ENCODE measurements around the gene LCA5.
"Not testable (repeated sequence)": the region's sequence is repeated elsewhere in the genome, so short reads cannot be mapped to it uniquely, and the experiment has no call there.

Gene LCA5

DNA sequence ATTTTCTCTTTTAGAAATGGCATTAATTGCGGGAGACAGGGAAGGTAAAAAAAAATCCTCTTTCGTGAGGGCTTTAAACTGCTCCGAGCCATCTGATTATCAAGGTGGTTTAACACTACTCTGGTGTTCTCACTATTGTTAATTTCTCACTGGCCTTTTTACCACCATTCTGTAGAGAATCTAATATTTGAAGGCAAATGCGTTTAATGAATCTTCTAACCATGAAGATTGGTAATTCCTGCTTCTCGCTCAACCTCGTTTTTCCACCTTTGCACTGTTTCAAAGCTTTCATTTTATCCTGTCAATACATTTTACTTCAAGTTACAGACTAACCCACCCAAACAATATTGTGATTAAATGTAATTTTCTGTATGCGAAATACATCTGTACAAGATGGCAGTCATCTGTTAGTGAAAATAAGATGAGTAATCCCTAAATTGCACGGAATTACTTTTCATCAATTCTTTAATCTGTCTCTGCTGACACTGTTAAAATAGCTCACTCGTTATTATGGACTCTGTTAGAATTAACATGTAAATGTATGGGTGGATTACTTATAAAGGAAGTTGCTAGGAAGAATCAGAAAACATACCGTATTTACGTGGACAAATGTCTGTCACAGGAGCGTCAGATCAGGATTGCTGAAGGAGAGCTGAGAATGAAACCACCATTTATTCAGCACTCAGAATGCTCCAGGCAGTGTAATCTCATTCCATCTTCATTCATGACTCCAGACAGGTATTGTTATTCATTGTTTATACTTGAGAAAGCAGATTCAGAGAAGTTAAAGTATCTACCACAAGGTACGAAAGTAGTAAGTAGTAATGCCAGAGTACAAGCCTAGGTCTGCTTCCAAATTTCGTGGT lies 1.1 kb upstream of the LCA5 start:
- peak; percentile 27 for DNase-seq

DNA sequence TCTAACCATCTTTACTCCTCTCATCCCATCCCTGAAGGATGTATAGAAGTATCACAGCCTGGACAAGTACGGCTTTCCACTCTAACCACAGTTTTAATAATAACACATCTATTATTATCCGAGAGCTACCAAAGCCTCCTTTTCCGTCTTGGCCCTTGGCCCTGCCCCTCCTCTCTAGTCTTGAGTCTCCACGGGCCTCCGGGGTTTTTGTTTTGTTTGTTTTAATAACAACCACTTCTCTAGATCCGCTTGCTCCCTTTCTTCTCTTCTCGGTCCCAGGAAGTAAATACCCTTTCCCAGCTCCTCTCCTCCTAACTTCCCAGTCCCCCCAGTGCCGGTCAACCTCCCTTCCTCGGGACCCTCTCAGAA lies 661 bp downstream of the LCA5 start:
- no peak for DNase-seq

DNA sequence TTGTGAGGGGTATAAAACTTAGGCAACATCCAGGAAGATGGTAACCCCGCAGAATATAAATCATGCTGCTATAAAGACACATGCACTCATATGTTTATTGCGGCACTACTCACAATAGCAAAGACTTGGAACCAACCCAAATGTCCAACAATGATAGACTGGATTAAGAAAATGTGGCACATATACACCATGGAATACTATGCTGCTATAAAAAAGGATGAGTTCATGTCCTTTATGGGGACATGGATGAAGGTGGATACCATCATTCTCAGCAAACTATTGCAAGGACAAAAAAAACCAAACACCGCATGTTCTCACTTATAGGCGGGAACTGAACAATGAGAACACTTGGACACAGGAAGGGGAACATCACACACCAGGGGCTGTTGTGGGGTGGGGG lies 7.7 kb downstream of the LCA5 start:
- DNase-seq = not testable (repeated sequence)

DNA sequence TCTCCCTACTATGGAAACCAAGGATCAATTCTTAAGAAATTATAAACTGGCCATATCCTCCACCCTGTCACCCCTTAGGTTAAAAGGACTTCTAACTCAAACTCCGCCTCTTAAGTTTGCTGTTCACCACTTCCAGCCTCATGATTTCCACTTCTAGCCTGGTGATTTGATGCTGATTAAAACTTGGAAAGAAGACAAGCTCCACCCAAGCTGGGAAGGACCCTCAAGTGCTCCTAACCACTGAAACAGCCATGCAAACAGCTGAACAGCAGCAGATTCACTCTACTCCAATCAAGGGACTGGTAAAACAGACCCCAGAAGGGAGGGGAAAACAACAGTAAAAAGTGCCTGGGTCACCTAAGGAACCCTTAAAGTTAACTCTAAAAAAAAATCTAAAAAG lies 10.3 kb downstream of the LCA5 start:
- no peak for DNase-seq

DNA sequence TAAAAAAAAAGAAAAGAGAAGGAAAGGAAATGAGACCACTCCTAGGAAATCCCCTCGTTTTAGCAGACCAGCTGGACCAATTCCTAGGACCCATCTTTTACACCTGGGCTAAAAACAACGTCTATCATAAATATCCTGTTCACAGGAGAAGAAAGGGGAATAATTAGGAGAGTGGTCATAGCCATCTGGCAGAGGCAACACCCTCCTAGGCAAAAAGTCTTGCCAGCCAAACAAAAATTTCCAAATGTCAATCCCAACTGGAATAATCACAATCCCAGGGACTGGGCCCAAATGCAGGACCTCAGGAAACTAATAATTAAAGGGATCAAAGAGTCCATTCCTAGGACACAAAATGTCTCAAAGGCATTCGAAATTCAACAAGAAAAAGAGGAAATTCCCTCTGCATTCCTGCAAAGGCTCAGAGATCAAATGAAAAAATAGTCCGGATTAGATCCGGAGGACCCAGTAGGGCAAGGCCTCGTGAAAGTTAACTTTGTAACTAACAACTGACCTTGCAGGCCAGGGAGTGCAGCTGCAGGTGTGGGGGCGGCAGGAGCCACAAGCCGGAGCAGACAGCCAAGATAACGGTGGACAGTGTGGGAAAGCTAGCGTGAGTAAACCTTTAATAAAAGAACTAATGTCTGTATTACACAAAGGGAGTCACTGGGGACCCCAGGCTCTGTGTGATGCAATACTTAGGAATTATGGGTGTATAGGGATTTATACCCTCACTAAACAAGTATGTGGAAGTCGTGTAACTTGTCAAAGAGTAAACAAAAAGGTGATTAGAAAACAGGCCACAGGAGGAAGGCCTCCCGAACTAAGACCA lies 11.7 kb downstream of the LCA5 start:
- peak; percentile 23 for DNase-seq

DNA sequence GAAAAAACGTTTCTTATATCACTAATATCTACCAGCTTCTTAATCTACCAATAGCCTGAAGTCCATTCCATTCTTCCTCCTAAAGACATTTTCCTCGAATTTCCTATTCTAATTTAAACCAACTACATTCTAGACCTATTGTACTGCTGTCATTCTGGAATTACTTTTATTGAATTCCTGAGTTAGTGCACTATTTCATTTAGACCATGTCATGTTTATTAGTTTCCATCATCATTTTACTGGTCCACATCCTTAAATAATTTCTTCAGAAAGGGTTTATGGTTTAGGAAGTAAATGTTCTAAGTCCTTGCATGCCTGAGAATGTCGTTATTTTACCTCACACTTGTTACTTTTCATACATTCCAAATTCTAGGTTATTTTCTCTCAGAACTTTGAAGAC lies 13.2 kb downstream of the LCA5 start:
- DNase-seq = no peak

DNA sequence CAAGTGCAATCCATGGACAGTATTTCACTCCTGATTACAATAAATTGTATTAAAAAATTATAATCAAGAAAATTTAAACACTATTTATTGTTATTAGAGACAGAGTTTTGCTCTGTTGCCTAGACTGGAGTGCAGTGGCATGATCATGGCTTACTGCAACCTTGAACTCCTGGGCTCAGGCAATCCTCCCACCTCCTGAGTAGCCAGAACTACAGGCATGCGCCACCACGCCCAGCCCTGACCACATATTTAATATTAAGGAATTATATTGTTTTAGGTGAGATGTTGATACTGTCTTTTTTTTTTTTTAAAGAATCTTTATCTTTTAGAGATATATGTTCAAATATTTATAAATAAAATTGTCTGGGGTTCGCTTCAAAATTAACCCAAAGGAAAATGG lies 14.6 kb downstream of the LCA5 start:
- DNase-seq = no peak

DNA sequence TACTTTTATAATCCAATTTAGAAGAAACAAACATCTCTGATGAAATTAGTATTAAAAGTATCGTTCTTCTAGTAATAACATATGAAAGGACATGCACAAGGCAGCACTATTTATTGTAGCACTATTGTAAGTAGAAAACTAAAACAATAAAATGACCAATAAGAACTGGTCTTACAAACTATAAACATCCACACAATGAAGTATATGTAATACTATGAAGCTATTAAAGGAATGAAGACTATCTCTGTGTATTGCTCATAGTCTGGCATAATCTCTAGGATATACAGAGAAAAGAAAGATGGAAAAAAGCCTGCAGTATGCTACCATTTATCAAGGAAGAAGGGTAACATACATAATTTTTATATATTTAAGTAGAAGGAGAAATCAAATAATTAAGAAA lies 16.7 kb downstream of the LCA5 start:
- DNase-seq = no peak

DNA sequence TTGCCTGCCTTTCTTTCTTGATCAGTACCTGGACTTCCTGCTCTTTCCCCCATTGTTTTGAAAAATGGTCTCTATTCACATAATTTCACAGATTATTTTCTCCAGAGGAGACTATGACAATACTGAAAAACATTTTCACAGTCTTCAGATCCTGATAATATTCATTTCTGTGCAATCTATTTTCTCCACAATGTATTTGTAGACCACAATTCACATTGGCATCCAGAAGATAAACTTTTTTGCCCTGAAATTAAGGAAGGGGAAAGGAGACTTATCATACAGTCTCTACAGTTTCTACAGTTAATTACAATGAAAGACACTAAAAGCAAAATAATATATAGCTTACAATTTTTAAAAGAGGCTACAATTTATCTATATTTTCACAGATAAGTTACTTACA lies 18.4 kb downstream of the LCA5 start:
- no peak for DNase-seq

DNA sequence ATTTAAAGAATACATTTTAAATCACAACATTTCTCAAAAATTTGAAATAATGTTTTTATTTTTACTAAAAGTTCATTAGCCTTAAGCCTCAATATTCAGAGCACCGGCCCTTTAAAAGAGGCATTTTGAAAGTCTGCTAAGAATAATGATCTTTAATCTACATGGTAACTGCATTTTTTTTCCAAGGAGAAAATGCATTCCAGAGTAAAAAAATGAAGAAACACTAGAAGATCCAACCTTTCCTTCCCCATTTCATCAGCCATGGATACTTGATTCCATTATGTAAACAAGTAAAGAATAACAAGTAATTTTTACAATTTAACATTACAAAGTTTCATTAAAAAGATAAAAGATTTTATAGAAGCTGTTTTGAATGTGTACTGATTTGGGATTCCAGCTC lies 21.8 kb downstream of the LCA5 start:
- DNase-seq = no peak

DNA sequence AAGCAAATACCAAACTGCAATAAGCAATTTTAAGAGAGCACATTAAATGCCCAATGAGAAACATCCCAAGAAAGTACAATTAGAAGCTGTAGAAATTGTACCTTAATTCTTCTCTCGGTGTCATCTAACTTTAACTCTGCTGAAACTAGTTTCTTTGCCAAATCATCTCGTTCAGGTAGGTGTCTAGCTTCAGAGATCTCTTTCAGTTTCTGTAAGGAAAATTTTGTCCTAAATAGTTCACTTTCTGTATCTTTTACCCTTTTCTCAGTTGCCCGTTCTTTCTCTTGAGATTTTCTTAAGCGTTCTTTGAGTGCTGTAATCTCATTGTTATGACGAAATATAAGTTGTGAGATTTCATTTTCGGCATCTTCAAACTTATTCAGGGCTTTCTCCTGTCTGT lies 24.1 kb downstream of the LCA5 start:
- DNase-seq = no peak

DNA sequence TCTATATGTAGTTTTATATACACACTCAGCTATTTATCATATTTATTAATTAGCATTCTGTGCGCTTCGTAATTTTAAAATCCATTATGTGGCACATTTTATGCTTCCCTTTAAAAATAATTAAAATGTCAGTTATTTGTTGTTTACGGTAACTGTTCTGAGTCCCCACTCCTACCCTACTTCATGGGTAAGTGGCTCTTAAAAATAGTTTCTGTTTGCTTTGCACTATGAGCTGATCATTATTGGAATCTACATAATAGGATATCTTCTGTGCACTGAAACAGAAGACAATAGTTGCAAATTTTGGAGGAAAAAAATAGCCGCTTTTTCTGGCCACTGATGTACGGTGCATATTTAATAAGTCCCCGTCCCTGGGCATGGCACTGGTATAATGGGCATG lies 25.2 kb downstream of the LCA5 start:
- no peak for DNase-seq

DNA sequence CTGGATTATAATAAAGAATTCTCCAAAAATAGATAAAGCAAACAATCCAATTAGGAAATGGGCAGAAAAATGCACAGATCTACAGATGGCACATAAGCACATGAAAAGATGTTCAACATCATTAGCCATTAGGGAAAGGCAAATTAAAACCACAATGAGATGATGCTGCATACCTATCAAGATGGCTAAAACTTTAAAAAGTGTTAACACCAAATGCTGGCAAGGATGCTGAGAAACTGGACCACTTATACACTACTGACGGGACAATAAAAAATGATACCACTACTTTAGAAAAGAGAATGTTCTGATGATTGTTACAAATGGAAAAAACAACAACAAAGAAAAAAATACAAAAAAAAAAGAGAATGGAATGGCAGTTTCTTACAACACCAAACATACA lies 26.5 kb downstream of the LCA5 start:
- DNase-seq = no peak

DNA sequence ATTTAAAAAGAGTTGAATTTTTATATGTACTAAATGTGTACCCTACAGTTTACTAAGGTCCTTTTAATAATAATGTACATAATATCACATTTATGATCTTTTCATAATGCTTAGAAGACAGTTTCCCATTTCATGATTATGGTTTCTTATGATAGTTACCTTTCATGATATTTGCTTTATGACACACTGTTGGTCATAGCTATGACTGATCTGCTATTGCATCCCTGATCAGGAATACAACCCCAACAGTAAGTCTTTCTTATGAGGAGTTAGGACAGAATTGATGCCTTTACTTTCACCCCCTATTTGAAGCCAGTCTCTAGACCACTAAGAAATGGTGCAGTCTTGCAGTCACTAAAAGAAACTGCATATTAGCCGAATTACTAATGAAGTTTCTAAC lies 31.0 kb downstream of the LCA5 start:
- DNase-seq = no peak

DNA sequence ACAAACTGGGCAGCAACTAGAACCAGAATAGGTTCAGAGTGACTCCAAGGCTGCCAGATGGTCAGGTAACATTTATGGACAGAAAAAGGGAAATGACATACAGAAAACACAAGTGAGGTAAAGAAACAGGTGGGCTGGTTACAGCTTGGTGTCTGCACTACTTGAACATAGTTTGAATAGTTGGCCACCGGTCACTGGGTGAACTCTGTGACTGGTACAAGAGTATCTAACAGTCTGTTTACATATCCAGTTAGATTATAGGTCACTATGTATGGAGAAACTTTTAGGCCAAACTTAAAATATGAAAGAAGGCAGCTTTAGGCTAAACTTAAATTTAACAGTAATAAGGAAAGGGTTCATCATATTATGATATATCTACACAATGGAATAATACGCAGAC lies 32.9 kb downstream of the LCA5 start:
- DNase-seq = no peak

DNA sequence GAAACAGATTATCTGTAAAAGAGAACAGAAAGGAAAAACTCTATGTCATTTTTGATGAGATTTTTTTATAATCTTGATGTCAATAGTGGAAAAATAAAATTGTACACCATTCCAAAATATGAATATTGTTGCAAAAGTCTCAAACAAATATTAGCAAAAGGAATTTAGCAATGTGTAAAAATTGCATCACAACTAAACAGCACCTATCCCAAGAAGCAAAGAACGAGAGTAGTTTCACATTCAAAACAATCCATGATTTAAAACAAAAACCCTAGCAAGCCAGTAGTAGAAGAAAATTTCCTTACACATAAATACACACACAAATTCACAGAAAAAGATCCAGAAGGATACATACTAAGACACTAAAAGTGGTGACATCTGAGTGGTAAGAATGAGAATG lies 38.4 kb downstream of the LCA5 start:
- DNase-seq = no peak

DNA sequence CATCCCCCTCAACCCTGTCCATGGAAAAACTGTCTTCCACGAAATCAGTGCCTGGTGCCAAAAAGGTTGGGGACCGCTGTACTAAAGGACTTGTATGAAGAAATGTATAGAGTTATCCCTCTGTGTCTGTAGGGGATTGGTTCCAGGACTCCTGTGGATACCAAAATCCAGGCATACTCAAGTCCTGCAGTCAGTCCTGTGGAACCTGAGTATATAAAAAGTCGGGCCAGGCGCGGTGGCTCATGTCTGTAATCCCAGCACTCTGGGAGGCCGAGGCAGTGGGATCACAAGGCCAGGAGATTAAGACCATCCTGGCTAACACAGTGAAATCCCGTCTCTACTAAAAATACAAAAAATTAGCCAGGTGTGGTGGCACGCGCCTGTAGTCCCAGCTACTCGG lies 42.0 kb downstream of the LCA5 start:
- no peak for DNase-seq

DNA sequence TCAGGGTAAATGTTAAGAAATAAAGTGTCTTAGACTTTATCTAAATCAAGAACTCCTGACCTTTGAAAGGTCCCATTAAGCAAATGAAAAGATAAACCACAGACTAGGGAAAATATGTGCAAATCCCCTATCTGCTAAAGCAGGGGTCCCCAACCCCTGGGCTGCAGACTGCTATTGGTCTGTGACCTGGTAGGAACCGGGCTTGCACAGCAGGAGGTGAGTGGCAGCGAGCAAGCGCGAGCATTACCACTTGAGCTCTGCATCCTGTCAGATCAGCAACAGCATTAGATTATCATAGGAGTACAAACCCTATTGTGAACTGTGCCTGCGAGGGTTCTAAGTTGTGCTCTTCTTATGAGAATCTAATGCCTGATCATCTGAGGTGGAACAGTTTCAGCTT lies 42.4 kb downstream of the LCA5 start:
- DNase-seq = no peak

DNA sequence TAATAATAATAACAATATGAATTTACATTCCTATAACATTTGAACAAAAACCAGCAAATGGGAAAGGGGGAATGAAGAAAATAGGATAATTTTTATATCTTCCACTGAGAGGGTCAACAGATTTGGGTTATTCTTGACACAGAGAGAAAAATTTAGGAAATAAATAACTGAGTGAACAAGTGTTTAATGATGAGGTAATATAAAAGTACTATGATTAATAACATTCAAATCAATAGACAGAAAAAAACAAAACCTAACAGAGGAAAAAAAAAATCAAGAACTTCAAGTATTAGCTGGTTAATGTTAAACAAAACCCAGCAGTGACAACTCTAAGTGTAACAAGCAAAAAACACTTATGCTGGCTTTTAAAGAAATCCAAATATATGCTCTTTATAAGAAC lies 66.5 kb downstream of the LCA5 start:
- no peak for DNase-seq

DNA sequence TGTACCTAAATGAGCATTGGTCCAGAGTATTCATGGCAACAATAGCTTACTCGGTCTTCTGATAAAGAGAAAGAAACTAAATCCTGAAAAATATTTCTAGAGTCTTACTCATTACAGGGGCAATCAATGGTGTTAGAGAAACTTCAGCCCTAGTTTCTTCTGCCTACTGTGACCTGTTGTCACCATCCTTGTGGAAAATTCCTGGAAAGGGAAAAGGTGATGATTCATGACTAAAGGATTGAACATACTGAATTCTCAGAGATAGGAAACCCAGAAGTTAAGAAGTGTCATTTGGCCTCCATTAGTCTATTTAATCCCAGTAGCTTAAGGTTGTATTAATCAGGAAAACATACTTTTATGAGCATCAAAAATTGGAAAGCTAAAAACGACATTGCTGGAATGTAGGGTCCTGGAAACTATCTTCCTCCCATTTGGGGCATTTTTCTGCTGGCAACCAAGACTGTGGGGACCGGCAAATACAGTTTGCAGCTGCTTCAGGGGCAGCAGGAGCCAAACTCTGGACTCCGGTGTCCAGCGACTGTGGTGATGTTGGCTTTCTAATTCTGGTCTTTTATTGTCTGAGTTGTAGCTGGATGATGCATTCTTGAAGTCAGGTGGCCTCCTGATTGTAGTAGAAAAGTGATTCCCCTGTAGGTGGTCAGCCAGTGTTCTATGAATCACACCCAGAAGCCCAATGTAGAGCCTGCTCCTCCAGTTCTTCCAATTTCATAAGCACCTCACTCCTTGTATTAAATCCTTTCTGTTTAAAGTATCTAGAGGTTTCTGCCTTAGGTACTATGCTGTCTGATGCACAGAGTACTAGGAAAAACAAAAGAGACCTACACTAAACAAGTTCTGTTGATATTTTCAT lies 67.6 kb downstream of the LCA5 start:
- no peak for DNase-seq

DNA sequence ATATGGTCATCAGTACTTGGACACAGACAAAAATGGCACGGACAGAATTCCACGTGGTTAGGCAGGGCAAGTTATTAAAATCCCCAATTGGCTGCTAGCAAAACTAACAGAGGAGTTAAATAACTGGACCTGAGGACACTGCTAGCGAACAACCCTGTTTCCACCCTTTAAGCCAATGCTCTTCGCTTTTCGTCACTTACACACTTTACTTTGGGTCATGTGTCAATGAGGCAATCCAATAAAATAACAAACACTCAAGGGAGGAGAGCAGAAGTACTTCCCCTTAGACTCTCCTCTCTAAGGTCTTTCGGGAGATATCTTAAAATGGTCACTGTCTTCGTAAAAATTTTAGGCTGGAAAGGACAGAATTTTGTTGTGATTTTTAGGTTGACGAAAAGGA lies 68.6 kb downstream of the LCA5 start:
- no peak for DNase-seq

DNA sequence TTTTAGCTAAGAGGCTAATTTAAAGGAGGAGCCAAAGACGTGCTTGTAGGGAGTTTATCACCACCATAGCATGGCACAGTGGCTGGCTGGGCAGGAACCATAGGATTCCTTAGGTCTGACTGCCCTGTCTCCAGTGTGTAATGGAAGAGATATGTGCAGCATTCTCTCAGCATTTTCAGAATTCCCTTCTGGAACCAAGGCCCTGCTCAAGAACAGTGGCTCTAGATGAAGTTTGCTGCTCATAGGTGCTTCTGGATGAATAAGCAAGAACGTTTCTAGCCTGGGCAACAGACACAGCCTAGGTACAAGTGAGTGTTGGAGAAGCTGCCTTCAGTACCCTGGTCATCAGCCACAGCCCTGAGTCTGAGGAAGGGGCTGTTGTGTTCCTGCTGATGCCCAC lies 69.1 kb downstream of the LCA5 start:
- no peak for DNase-seq

DNA sequence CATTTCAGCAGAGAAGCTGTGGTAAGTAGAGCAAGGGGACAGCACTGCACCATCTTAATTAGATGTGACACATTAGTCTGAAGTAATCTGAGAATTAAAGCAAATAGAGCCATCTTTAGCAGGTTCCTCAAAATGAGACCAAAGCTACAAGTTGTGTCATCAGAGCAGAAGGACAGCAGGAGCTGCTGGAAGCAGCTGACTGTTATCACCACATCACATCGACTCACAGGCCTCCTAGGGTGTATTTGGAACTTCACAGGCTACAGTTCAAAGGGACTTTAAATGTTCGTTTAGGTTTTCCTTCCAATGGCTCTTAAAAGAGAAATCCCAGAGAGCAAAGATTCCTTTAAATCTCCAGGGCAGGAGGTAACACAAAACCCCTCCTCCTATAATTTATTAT lies 69.5 kb downstream of the LCA5 start:
- no peak for DNase-seq
